IMR-90 (cell line): Measurements from ENCODE around the gene RYR1. TPM values are rescaled to one million over a fixed set of nuclear protein-coding genes. Genes with fewer than 3 reads are reported as not detected.

Source experiments
- ATAC-seq: fragments of 200-7000 bp; cut with Tn5 transposase; 2 replicates; pipeline ENCODE4 v1.9.1; 2020; ENCODE audit warnings: low read depth, mild to moderate bottlenecking, moderate library complexity
- BruUV-seq: library from RNA; stranded (reverse); fragments of 400-500 nt; replicated peaks from 2 replicates; lab custom pipeline; 2021; lab: Mats Ljungman, UMichigan
- CTCF ChIA-PET: fragments of 300-600 bp; formaldehyde crosslinking; extraction: SDS; loops from one replicate; lab custom pipeline; 2021; ENCODE audit warnings: antibody characterized with exemption; lab: Yijun Ruan, JAX
- POLR2A ChIA-PET: fragments of 300-600 bp; sonication (Branson Sonifier 250); formaldehyde crosslinking; loops from one replicate; lab custom pipeline; 2022; ENCODE audit warnings: antibody characterized with exemption; ENCODE audit not compliant: unreplicated experiment; lab: Charles Lee
- DNase-seq: peaks from one replicate; pipeline ENCODE4 v3.0.0; 2013
- H2AFZ ChIP-seq: replicated peaks from 2 replicates; pipeline ENCODE3; 2013; ENCODE audit warnings: low read length, mild to moderate bottlenecking; ENCODE audit not compliant: poor library complexity
- H2AK5ac ChIP-seq: 2 replicates; pipeline ENCODE4 v1.6.1; 2013; ENCODE audit warnings: low read depth, low read length, inconsistent platforms
- H2AK9ac ChIP-seq: replicated peaks from 2 replicates; pipeline ENCODE3; 2013; ENCODE audit warnings: mild to moderate bottlenecking, low read depth, low read length, moderate library complexity; ENCODE audit not compliant: poor library complexity
- H2BK120ac ChIP-seq: 2 replicates; pipeline ENCODE4 v1.6.1; 2013; ENCODE audit warnings: low read depth, low read length, inconsistent platforms
- H2BK15ac ChIP-seq: 3 replicates; pipeline ENCODE4 v1.6.1; 2013; ENCODE audit warnings: low read depth, low read length, inconsistent platforms
- H2BK20ac ChIP-seq: 2 replicates; pipeline ENCODE4 v1.6.1; 2013; ENCODE audit warnings: low read depth, mild to moderate bottlenecking, inconsistent platforms, low read length, moderate library complexity
- H2BK5ac ChIP-seq: 2 replicates; pipeline ENCODE4 v1.6.1; 2013; ENCODE audit warnings: mild to moderate bottlenecking, low read depth, low read length, inconsistent platforms; ENCODE audit not compliant: poor library complexity, severe bottlenecking
- H3K14ac ChIP-seq: replicated peaks from 2 replicates; pipeline ENCODE4 v1.6.1; 2013; ENCODE audit warnings: low read depth, low read length, inconsistent platforms
- H3K18ac ChIP-seq: 2 replicates; pipeline ENCODE4 v1.6.1; 2013; ENCODE audit warnings: low read depth, low read length, control low read depth
- H3K23ac ChIP-seq: 2 replicates; pipeline ENCODE4 v1.6.1; 2013; ENCODE audit warnings: low read depth, low read length, inconsistent platforms
- H3K27ac ChIP-seq: 2 replicates; pipeline ENCODE4 v1.5.1; 2013; ENCODE audit warnings: mild to moderate bottlenecking, control low read depth, low read length; ENCODE audit not compliant: insufficient read depth
- H3K27me3 ChIP-seq: 2 replicates; pipeline ENCODE4 v1.6.1; 2013; ENCODE audit warnings: low read length; ENCODE audit not compliant: control insufficient read depth, insufficient read depth
- H3K36me3 ChIP-seq: 2 replicates; pipeline ENCODE4 v1.6.1; 2013; ENCODE audit warnings: low read length, mixed read lengths; ENCODE audit not compliant: control insufficient read depth, insufficient read depth
- H3K4ac ChIP-seq: 2 replicates; pipeline ENCODE4 v1.6.1; 2013; ENCODE audit warnings: low read depth, low read length, inconsistent platforms
- H3K4me1 ChIP-seq: 2 replicates; pipeline ENCODE4 v1.6.1; 2013; ENCODE audit warnings: low read length, mixed read lengths; ENCODE audit not compliant: control insufficient read depth, insufficient read depth
- H3K4me2 ChIP-seq: 2 replicates; pipeline ENCODE4 v1.6.1; 2013; ENCODE audit warnings: low read depth, mild to moderate bottlenecking, control low read depth, low read length, moderate library complexity
- H3K4me3 ChIP-seq: 2 replicates; pipeline ENCODE4 v1.5.1; 2013; ENCODE audit warnings: low read depth, mild to moderate bottlenecking, control low read depth, low read length, moderate library complexity; ENCODE audit not compliant: insufficient read depth
- H3K56ac ChIP-seq: 2 replicates; pipeline ENCODE4 v1.6.1; 2013; ENCODE audit warnings: low read length, inconsistent platforms; ENCODE audit not compliant: insufficient read depth; ENCODE audit errors: extremely low read depth
- H3K79me1 ChIP-seq, 2 experiments: 2 replicates each; pipeline ENCODE4 v1.6.1; 2013; ENCODE audit warnings: low read length in 2 of 2, inconsistent platforms in 1 of 2, low read depth in 1 of 2
- H3K9ac ChIP-seq: 2 replicates; pipeline ENCODE4 v1.6.1; 2013; ENCODE audit warnings: low read depth, low read length, control low read depth
- H3K9me1 ChIP-seq: 2 replicates; pipeline ENCODE4 v1.6.1; 2013; ENCODE audit warnings: low read length, inconsistent platforms; ENCODE audit not compliant: insufficient read depth
- H3K9me3 ChIP-seq: 2 replicates; pipeline ENCODE4 v1.6.1; 2013; ENCODE audit warnings: low read length; ENCODE audit not compliant: control insufficient read depth, insufficient read depth
- H4K20me1 ChIP-seq: 2 replicates; pipeline ENCODE4 v1.6.1; 2013; ENCODE audit warnings: low read length, inconsistent platforms; ENCODE audit not compliant: insufficient read depth
- H4K5ac ChIP-seq: 2 replicates; pipeline ENCODE4 v1.6.1; 2013; ENCODE audit warnings: mild to moderate bottlenecking, low read depth, low read length, control low read depth
- H4K8ac ChIP-seq, 2 experiments: 2 replicates each; pipeline ENCODE4 v1.6.1; 2013; ENCODE audit warnings: low read depth in 2 of 2, low read length in 2 of 2, control low read depth in 1 of 2, inconsistent platforms in 1 of 2
- H4K91ac ChIP-seq: 2 replicates; pipeline ENCODE4 v1.6.1; 2013; ENCODE audit warnings: low read depth, low read length, inconsistent platforms; ENCODE audit not compliant: insufficient read depth
- BHLHE40 ChIP-seq: fragments of 150-350 bp; IDR thresholded peaks from 2 replicates; pipeline ENCODE4 v1.6.1; 2016; ENCODE audit warnings: mild to moderate bottlenecking, low read depth, low read length
- CEBPB ChIP-seq: IDR thresholded peaks from 2 replicates; pipeline ENCODE4 v1.6.1; 2012; ENCODE audit warnings: low read depth, low read length, improper control_type of control experiment
- CHD1 ChIP-seq: IDR thresholded peaks from 2 replicates; pipeline ENCODE4 v1.6.1; 2012; ENCODE audit warnings: low read depth, low read length, improper control_type of control experiment
- FOS ChIP-seq: fragments of 150-350 bp; IDR thresholded peaks from 2 replicates; pipeline ENCODE4 v1.6.1; 2016; ENCODE audit warnings: low read depth, low read length
- MAFK ChIP-seq: IDR thresholded peaks from 2 replicates; pipeline ENCODE4 v1.6.1; 2012; ENCODE audit warnings: low read depth, low read length, improper control_type of control experiment
- MAZ ChIP-seq: IDR thresholded peaks from 2 replicates; pipeline ENCODE4 v1.6.1; 2012; ENCODE audit warnings: low read depth, mild to moderate bottlenecking, low read length, improper control_type of control experiment, moderate library complexity, borderline replicate concordance
- MXI1 ChIP-seq: IDR thresholded peaks from 2 replicates; pipeline ENCODE4 v1.6.1; 2012; ENCODE audit warnings: low read depth, mild to moderate bottlenecking, low read length, moderate library complexity, borderline replicate concordance
- NFE2L2 ChIP-seq: fragments of 150-350 bp; IDR thresholded peaks from 2 replicates; pipeline ENCODE4 v1.6.1; 2016; ENCODE audit warnings: low read depth, mild to moderate bottlenecking, low read length
- POLR2A ChIP-seq: IDR thresholded peaks from 2 replicates; pipeline ENCODE4 v1.6.1; 2012; ENCODE audit warnings: mild to moderate bottlenecking, low read depth, low read length
- RAD21 ChIP-seq: IDR thresholded peaks from 2 replicates; pipeline ENCODE4 v1.6.1; 2012; ENCODE audit warnings: low read length, improper control_type of control experiment
- RFX5 ChIP-seq: IDR thresholded peaks from 2 replicates; pipeline ENCODE4 v1.8.0; 2012; ENCODE audit warnings: low read depth, mild to moderate bottlenecking, low read length, moderate library complexity
- SMC3 ChIP-seq: fragments of 150-350 bp; IDR thresholded peaks from 2 replicates; pipeline ENCODE4 v1.6.1; 2016; ENCODE audit warnings: low read depth, mild to moderate bottlenecking, antibody characterized with exemption, low read length, moderate library complexity
- USF2 ChIP-seq: fragments of 150-350 bp; IDR thresholded peaks from 2 replicates; pipeline ENCODE4 v1.6.1; 2017; ENCODE audit warnings: mild to moderate bottlenecking, antibody characterized with exemption, low read length, low read depth
- WGBS, 2 experiments: methylation state at CpG; one replicate each; pipeline versions ENCODE4 v1.1.5 to v1.1.7; 2013; ENCODE audit warnings: missing lambda C conversion rate in 2 of 2; ENCODE audit not compliant: insufficient read length in 1 of 2; ENCODE audit errors: extremely low coverage in 2 of 2; 5-methylcytosine and 5-hydroxymethylcytosine counted together
- dilution Hi-C: fragments of 300-500 bp; cut with HindIII; formaldehyde crosslinking; loops from one replicate; pipeline ENCODE4 v1.14.3; 2018; ENCODE audit warnings: low sequenced_read_pairs; ENCODE audit not compliant: unreplicated experiment
- in situ Hi-C: fragments of 300-500 bp; cut with MboI; formaldehyde crosslinking; loops from 3 replicates; pipeline ENCODE4 v1.14.3; 2019; ENCODE audit warnings: low sequenced_read_pairs, inconsistent platforms, mixed read lengths
- intact Hi-C: fragments of 100-400 bp; cut with micrococcal nuclease; formaldehyde crosslinking; loops from 2 replicates; pipeline ENCODE4 v1.10.0; 2022
- polyA plus RNA-seq, 3 experiments: library from polyadenylated mRNA; depleted of rRNA; stranded (reverse); fragments of >200 nt; gene quantifications; 2 replicates each; pipeline ENCODE4 v1.2.3, GENCODE V29; 2012; ENCODE audit warnings: low replicate concordance in 1 of 3
- total RNA-seq: library from RNA; depleted of rRNA; stranded (reverse); fragments of >200 nt; gene quantifications from 2 replicates; pipeline ENCODE4 v1.2.3, GENCODE V29; 2012

The RYR1 gene
- total and polyA plus RNA-seq, 2 of the 4 experiments (the other 2 are of a cell fraction): not detected

GRCh38 chr19:38383743-38384142 lies 49.7 kb upstream of the RYR1 start:
- no peaks in the 10 kb centered on the region for H3K9me3 ChIP-seq
- ATAC-seq (no peak), DNase-seq (no peak)
- no peak overlapping the region for H3K18ac ChIP-seq
- H4K91ac ChIP-seq: no peak overlapping the region
- H3K27me3 ChIP-seq: no peaks in the 10 kb centered on the region
- no peak overlapping the region for H3K23ac ChIP-seq
- no peak overlapping the region for H3K27ac ChIP-seq
- TF ChIP-seq CHD1 (no peak), RFX5 (no peak), NFE2L2 (no peak), POLR2A (no peak), MXI1 (no peak), FOS (no peak), USF2 (no peak), MAFK (no peak), SMC3 (no peak), CEBPB (no peak), MAZ (no peak), BHLHE40 (no peak), RAD21 (no peak)
- H4K20me1 ChIP-seq: peaks cover 34% of the 10 kb centered on the region
- H3K4ac ChIP-seq: no peak overlapping the region
- peaks cover 13 to 55% of the 10 kb centered on the region in 2 experiments; a peak in 3 of 4 replicates for H3K79me1 ChIP-seq
- H3K4me3 ChIP-seq: no peak overlapping the region
- H2BK15ac ChIP-seq: no peak overlapping the region
- H2BK20ac ChIP-seq: no peak overlapping the region
- H4K5ac ChIP-seq: no peak overlapping the region
- no peak overlapping the region for H3K9ac ChIP-seq
- dilution Hi-C loops: no loop called here
- no CpG with 5 or more reads among the region's 2 CpGs for WGBS, 2 experiments
- peaks cover 53% of the 10 kb centered on the region for H3K36me3 ChIP-seq
- CTCF ChIA-PET: interaction anchor here (1.9 kb wide), 1 partner anchor 8 kb away, joined by 5 read pairs; no protein-coding TSS in a partner anchor
- H2BK120ac ChIP-seq: no peak overlapping the region
- no peak overlapping the region for H2AK9ac ChIP-seq
- BruUV-seq: no TSS peak
- in situ Hi-C loops: no loop called here
- no peak overlapping the region for H2BK5ac ChIP-seq
- H3K4me1 ChIP-seq: peaks cover 4% of the 10 kb centered on the region
- no peak overlapping the region for H4K8ac ChIP-seq
- peaks cover 14% of the 10 kb centered on the region for H3K9me1 ChIP-seq
- no peak overlapping the region for H2AK5ac ChIP-seq
- intact Hi-C loops: no loop called here
- no peak overlapping the region for H3K14ac ChIP-seq
- no peak overlapping the region for H3K56ac ChIP-seq
- no peak overlapping the region for H2AFZ ChIP-seq
- POLR2A ChIA-PET: no interaction called here
- no peak overlapping the region for H3K4me2 ChIP-seq
